GM12864 (cell line): ENCODE measurements around the gene ZNF674.

ENCODE experiments used
- DNase-seq: peaks from one replicate; pipeline ENCODE4 v3.0.0-alpha.2; 2011; ENCODE audit warnings: low read depth
- H3K4me3 ChIP-seq: 2 replicates; pipeline ENCODE4 v1.5.1; 2011; ENCODE audit warnings: mild to moderate bottlenecking, low read depth, low read length, control low read depth
- CTCF ChIP-seq: IDR thresholded peaks from 2 replicates; pipeline ENCODE4 v1.5.1; 2011; ENCODE audit warnings: low read depth, mild to moderate bottlenecking, moderate library complexity, low read length, control low read depth, inconsistent platforms; ENCODE audit errors: missing control alignments

ZNF674 gene

GRCh38 chrX:46575586-46575985 lies 30.4 kb upstream of the ZNF674 start:
- peak overlapping the region; percentile 83 for H3K4me3 ChIP-seq
- TF ChIP-seq CTCF = no peak

DNA sequence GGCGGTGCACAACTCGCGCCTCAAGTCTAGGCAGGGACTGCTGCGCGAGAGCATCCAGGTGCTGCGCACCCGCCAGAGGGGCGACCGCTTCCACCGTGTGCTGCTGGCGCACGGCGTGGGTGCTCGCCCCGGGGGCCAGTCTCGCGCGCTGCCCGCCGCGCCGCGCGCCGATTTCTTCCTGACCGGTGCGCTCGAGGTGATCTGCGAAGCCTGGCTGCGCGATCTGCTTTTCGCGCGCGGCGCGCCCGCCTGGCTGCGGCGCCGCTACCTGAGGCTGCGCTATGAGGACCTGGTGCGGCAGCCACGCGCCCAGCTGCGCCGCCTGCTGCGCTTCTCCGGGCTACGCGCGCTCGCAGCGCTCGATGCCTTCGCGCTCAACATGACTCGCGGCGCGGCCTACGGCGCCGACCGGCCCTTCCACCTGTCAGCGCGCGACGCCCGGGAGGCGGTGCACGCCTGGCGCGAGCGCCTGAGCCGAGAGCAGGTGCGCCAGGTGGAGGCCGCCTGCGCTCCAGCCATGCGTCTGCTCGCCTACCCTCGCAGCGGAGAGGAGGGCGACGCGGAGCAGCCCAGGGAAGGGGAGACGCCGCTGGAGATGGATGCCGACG lies 29.7 kb upstream of the ZNF674 start:
- H3K4me3 ChIP-seq = peak overlapping the region; percentile 83
- no peak for TF ChIP-seq CTCF
- no peak for DNase-seq

More at GRCh38 chrX:46575586-46575985, 30.4 kb upstream of the ZNF674 start:
- DNase-seq = no peak

DNA sequence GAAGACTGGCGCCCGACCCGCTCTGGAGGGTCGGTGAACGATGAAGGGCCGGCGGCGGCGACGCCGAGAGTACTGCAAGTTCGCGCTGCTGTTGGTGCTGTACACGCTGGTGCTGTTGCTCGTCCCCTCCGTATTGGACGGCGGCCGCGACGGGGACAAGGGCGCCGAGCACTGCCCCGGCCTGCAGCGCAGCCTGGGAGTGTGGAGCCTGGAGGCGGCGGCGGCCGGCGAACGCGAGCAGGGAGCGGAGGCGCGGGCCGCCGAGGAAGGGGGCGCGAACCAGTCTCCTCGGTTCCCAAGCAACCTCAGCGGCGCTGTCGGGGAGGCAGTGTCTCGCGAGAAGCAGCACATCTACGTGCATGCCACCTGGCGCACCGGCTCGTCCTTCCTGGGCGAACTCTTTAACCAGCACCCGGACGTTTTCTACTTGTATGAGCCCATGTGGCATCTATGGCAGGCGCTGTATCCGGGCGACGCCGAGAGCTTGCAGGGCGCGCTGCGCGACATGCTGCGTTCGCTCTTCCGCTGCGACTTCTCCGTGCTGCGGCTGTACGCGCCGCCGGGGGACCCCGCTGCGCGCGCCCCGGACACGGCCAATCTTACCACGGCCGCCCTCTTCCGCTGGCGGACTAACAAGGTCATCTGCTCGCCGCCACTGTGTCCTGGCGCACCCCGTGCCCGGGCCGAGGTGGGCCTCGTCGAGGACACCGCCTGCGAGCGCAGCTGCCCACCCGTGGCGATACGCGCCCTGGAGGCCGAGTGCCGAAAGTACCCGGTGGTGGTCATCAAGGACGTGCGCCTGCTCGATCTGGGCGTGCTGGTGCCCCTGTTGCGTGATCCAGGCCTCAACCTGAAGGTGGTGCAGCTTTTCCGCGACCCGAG lies 28.9 kb upstream of the ZNF674 start:
- DNase-seq = no peak
- peak overlapping the region; percentile 83 for H3K4me3 ChIP-seq
- no peak for TF ChIP-seq CTCF

DNA sequence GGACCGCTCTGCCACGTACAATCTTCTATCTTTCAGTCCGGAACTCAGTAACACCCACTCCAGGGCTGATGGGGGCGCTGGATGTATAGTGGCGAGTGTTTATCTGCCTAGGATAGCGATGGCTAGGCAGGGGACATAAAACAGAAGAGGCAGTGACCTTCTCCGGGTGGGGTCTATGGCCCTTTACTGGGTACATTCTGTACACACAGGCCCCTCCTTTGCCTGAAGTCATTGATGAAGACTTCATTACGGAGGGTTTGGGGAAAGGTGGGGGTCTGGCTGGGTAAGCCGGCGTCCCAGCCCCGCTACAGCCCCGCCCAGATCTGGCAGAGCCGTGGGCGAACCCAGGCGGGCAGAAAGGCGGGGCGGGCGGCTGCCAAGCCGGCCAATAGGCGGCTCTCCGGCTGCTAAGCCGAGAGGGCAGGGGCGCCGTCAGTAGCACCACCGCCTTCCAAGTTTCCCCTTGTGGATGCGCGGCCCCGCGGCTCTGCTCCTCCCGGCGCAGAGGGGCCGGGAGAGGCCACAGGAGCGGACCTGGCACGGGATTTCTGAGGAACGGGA lies 28.2 kb upstream of the ZNF674 start, which contains the start of gene CHST7:
CHST7 (plus strand) TSS at position 435 of the 561 bp plus-strand sequence. CDS start 167 bp downstream, outside the sequence.
- no peak for TF ChIP-seq CTCF
- H3K4me3 ChIP-seq = peak within 1 kb of the TSS; percentile 83
- DNase-seq = no peak

DNA sequence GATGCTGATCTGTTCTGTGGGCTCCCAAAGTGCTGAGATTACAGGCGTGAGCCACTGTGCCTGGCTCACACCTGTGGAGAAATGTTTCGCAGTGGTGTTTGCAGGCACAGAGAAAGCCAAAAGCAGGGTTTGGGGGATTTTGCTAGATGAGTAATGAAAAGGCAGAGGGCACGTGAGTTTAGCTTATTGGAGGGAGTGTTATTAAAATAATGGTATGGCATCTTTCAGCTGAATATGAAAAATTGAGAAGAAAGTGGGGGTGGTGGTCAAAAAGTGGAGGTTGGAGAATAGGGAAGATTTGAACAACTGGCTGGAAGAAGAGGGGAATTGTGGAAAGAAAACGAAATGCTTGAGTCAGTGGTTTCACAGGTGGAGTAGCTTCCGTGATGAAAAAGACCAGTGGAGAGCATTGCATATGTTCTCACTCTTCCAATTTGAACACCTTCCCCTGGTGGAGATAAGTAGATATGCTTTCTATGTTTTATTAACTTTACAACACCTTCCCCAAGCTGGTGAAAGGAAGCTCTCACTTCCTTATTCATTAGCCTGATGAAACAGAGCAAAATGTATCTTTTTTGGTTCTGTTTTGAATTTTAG lies 27.2 kb upstream of the ZNF674 start:
- peak overlapping the region; percentile 7; the same call in 1 of the 2 replicates for H3K4me3 ChIP-seq
- no peak for DNase-seq
- TF ChIP-seq CTCF = peak; percentile 46

- no peak overlapping the region; the same call in 1 of the 2 replicates for H3K4me3 ChIP-seq
- DNase-seq = no peak
- no peak for TF ChIP-seq CTCF
Observed at GRCh38 chrX:46571423-46572339, 26.5 kb upstream of the ZNF674 start.
